ENCODE data around the gene SERPINC1.
"Not testable (repeated sequence)": the region's sequence is repeated elsewhere in the genome, so short reads cannot be mapped to it uniquely, and the experiment has no call there.

Gene SERPINC1

GRCh38 chr1:173917149-173917548 lies at the start of gene SERPINC1:
Gene SERPINC1 (minus strand): TSS chr1:173917327. CDS start chr1:173917259, 68 bp downstream.
- DNase-seq (ENCODE audit: low read depth): no peak
- no peak within 1 kb of the TSS for H3K4me3 ChIP-seq (ENCODE audit: low read depth, low read length)
- no peak for TF ChIP-seq CTCF (conservative IDR thresholded peaks at IDR 0.05; ENCODE audit: low read depth, low read length)

- H3K4me3 ChIP-seq (ENCODE audit: low read depth, low read length); DNase-seq (ENCODE audit: low read depth): not testable (repeated sequence)
Observed at GRCh38 chr1:173965896-173966295, 48.8 kb upstream of the SERPINC1 start.

- DNase-seq (ENCODE audit: low read depth): no peak
- TF ChIP-seq CTCF (conservative IDR thresholded peaks at IDR 0.05; ENCODE audit: low read depth, low read length): no peak
Observed at GRCh38 chr1:173963477-173963876, 46.4 kb upstream of the SERPINC1 start.

GRCh38 chr1:173960625-173961024 lies 43.5 kb upstream of the SERPINC1 start:
- TF ChIP-seq CTCF (conservative IDR thresholded peaks at IDR 0.05; ENCODE audit: low read depth, low read length): no peak
- no peak overlapping the region for H3K4me3 ChIP-seq (ENCODE audit: low read depth, low read length)
- DNase-seq (ENCODE audit: low read depth): no peak

More at GRCh38 chr1:173963477-173963876, 46.4 kb upstream of the SERPINC1 start:
- H3K4me3 ChIP-seq (ENCODE audit: low read depth, low read length): no peak overlapping the region

GRCh38 chr1:173954179-173954578 lies 37.1 kb upstream of the SERPINC1 start:
- no peak for TF ChIP-seq CTCF (conservative IDR thresholded peaks at IDR 0.05; ENCODE audit: low read depth, low read length)
- peak; percentile 22 for DNase-seq (ENCODE audit: low read depth)
- no peak overlapping the region for H3K4me3 ChIP-seq (ENCODE audit: low read depth, low read length)

- TF ChIP-seq CTCF (conservative IDR thresholded peaks at IDR 0.05; ENCODE audit: low read depth, low read length): no peak
- no peak for DNase-seq (ENCODE audit: low read depth)
- H3K4me3 ChIP-seq (ENCODE audit: low read depth, low read length): no peak overlapping the region
Observed at GRCh38 chr1:173948594-173948993, 31.5 kb upstream of the SERPINC1 start.

GRCh38 chr1:173946380-173946921 lies 29.3 kb upstream of the SERPINC1 start:
- DNase-seq (ENCODE audit: low read depth): peak; percentile 29
- no peak for TF ChIP-seq CTCF (conservative IDR thresholded peaks at IDR 0.05; ENCODE audit: low read depth, low read length)
- H3K4me3 ChIP-seq (ENCODE audit: low read depth, low read length): no peak overlapping the region

Data from choroid plexus epithelial cell (primary cell).